Activated T-helper 1 cell treated with anti-CD3 and anti-CD28 coated beads, Interleukin-12 subunit alpha, Interleukin-12 subunit beta, Interleukin-2, Interleukin-4 antibody, amounts not matched to agents 30 ng/mL and 10 ng/mL and 1 ng/mL, durations not matched to agents 14 hours and 24 hours and 36 hours (primary cell): Measurements from ENCODE around the gene FUT1. TPM values are rescaled to one million over a fixed set of nuclear protein-coding genes. Genes with fewer than 3 reads are reported as not detected.

ENCODE experiments used
- DNase-seq: peaks from one replicate; pipeline ENCODE4 v3.0.0; 2021; ENCODE audit warnings: low spot score
- H3K27ac Mint-ChIP-seq: one replicate; pipeline ENCODE4 v1.8.0; 2021; ENCODE audit warnings: mild to moderate bottlenecking, mixed read lengths
- H3K27me3 Mint-ChIP-seq: one replicate; pipeline ENCODE4 v1.8.0; 2022; ENCODE audit warnings: mild to moderate bottlenecking, moderate library complexity, mixed read lengths; ENCODE audit not compliant: insufficient read depth
- H3K36me3 Mint-ChIP-seq: one replicate; pipeline ENCODE4 v1.8.0; 2021; ENCODE audit warnings: low read depth, mixed read lengths
- H3K4me1 Mint-ChIP-seq: one replicate; pipeline ENCODE4 v1.8.0; 2021; ENCODE audit warnings: low read depth, mixed read lengths
- H3K4me3 Mint-ChIP-seq: one replicate; pipeline ENCODE4 v1.8.0; 2021; ENCODE audit warnings: mild to moderate bottlenecking, moderate library complexity, mixed read lengths
- H3K9me3 Mint-ChIP-seq: one replicate; pipeline ENCODE4 v1.8.0; 2021; ENCODE audit warnings: mixed read lengths
- intact Hi-C: fragments of 100-400 bp; cut with micrococcal nuclease; formaldehyde crosslinking; loops from one replicate; pipeline ENCODE4 v1.15.1; 2024
- total RNA-seq: library from RNA; stranded (reverse); gene quantifications from 2 replicates; pipeline ENCODE4 v1.2.3, GENCODE V29; 2022

FUT1 gene
- total RNA-seq, 1 donor from 2014 or later, result 0.57 TPM

- DNase-seq, result no peak
- H3K27ac Mint-ChIP-seq, result no peak overlapping the region
- H3K36me3 Mint-ChIP-seq, result no peaks in the 10 kb centered on the region
- peaks cover 12% of the 10 kb centered on the region for H3K4me1 Mint-ChIP-seq
- H3K27me3 Mint-ChIP-seq, result peaks cover 18% of the 10 kb centered on the region
- H3K9me3 Mint-ChIP-seq, result no peaks in the 10 kb centered on the region
- intact Hi-C loops, result no loop called here
- no peak overlapping the region for H3K4me3 Mint-ChIP-seq
Observed at GRCh38 chr19:48757089-48757675, 4.7 kb upstream of the FUT1 start.

GRCh38 chr19:48756686-48757085 lies 4.2 kb upstream of the FUT1 start:
- Mint-ChIP-seq H3K4me1 (peaks cover 15% of the 10 kb centered on the region), H3K4me3 (no peak overlapping the region), H3K27ac (no peak overlapping the region), H3K27me3 (peaks cover 20% of the 10 kb centered on the region), H3K36me3 (no peaks in the 10 kb centered on the region), H3K9me3 (no peaks in the 10 kb centered on the region)
- DNase-seq, result no peak
- intact Hi-C loops, result no loop called here

GRCh38 chr19:48756212-48756611 lies 3.8 kb upstream of the FUT1 start:
- peaks cover 15% of the 10 kb centered on the region for H3K4me1 Mint-ChIP-seq
- H3K36me3 Mint-ChIP-seq, result no peaks in the 10 kb centered on the region
- no peaks in the 10 kb centered on the region for H3K9me3 Mint-ChIP-seq
- H3K4me3 Mint-ChIP-seq, result no peak overlapping the region
- intact Hi-C loops, result no loop called here
- H3K27ac Mint-ChIP-seq, result no peak overlapping the region
- peaks cover 22% of the 10 kb centered on the region for H3K27me3 Mint-ChIP-seq
- no peak for DNase-seq

GRCh38 chr19:48755787-48756186 lies 3.3 kb upstream of the FUT1 start:
- no peaks in the 10 kb centered on the region for H3K9me3 Mint-ChIP-seq
- H3K27me3 Mint-ChIP-seq, result peaks cover 24% of the 10 kb centered on the region
- H3K36me3 Mint-ChIP-seq, result no peaks in the 10 kb centered on the region
- intact Hi-C loops, result no loop called here
- no peak overlapping the region for H3K27ac Mint-ChIP-seq
- H3K4me3 Mint-ChIP-seq, result no peak overlapping the region
- H3K4me1 Mint-ChIP-seq, result peaks cover 15% of the 10 kb centered on the region
- DNase-seq, result no peak

- Mint-ChIP-seq H3K27me3 (peaks cover 24% of the 10 kb centered on the region), H3K27ac (no peak within 1 kb of the TSS), H3K36me3 (no peaks in the 10 kb centered on the region), H3K9me3 (no peaks in the 10 kb centered on the region), H3K4me1 (peaks cover 11% of the 10 kb centered on the region), H3K4me3 (no peak within 1 kb of the TSS)
- no peak for DNase-seq
- intact Hi-C loops, result no loop called here
Observed at GRCh38 chr19:48755084-48755641, 2.7 kb upstream of the FUT1 start, which contains the start of gene FGF21. FGF21 (plus strand) TSS chr19:48755524; CDS start chr19:48756237, 713 bp downstream.

GRCh38 chr19:48751845-48752495 lies 471 bp downstream of the FUT1 start:
- intact Hi-C loops, result no loop called here

GRCh38 chr19:48750771-48751504 lies 1.5 kb downstream of the FUT1 start:
- H3K4me3 Mint-ChIP-seq, result peak overlapping the region; percentile 20
- DNase-seq, result no peak
- H3K27me3 Mint-ChIP-seq, result peaks cover 24% of the 10 kb centered on the region
- H3K36me3 Mint-ChIP-seq, result no peaks in the 10 kb centered on the region
- H3K9me3 Mint-ChIP-seq, result no peaks in the 10 kb centered on the region
- intact Hi-C loops, result no loop called here
- peak overlapping the region; percentile 27 for H3K27ac Mint-ChIP-seq
- peaks cover 17% of the 10 kb centered on the region for H3K4me1 Mint-ChIP-seq

More at GRCh38 chr19:48751845-48752495, 471 bp downstream of the FUT1 start:
- no peak for DNase-seq
- H3K4me3 Mint-ChIP-seq, result peak overlapping the region; percentile 81
- H3K36me3 Mint-ChIP-seq, result no peaks in the 10 kb centered on the region
- no peaks in the 10 kb centered on the region for H3K9me3 Mint-ChIP-seq
- H3K27ac Mint-ChIP-seq, result no peak overlapping the region
- peaks cover 24% of the 10 kb centered on the region for H3K27me3 Mint-ChIP-seq
- H3K4me1 Mint-ChIP-seq, result peaks cover 11% of the 10 kb centered on the region

GRCh38 chr19:48750351-48750750 lies 2.1 kb downstream of the FUT1 start:
- DNase-seq, result no peak
- Mint-ChIP-seq H3K27me3 (peaks cover 21% of the 10 kb centered on the region), H3K27ac (no peak overlapping the region), H3K9me3 (no peaks in the 10 kb centered on the region), H3K36me3 (no peaks in the 10 kb centered on the region), H3K4me1 (peaks cover 23% of the 10 kb centered on the region), H3K4me3 (no peak overlapping the region)
- intact Hi-C loops, result no loop called here

GRCh38 chr19:48749571-48750198 lies 2.8 kb downstream of the FUT1 start:
- peaks cover 27% of the 10 kb centered on the region for H3K4me1 Mint-ChIP-seq
- no peak overlapping the region for H3K27ac Mint-ChIP-seq
- peaks cover 21% of the 10 kb centered on the region for H3K27me3 Mint-ChIP-seq
- DNase-seq, result no peak
- intact Hi-C loops, result loop anchor here (10.0 kb wide), 1 partner anchor 335 kb away; no protein-coding TSS in a partner anchor
- no peaks in the 10 kb centered on the region for H3K36me3 Mint-ChIP-seq
- H3K4me3 Mint-ChIP-seq, result no peak overlapping the region
- H3K9me3 Mint-ChIP-seq, result no peaks in the 10 kb centered on the region

- H3K4me1 Mint-ChIP-seq, result peaks cover 17% of the 10 kb centered on the region
- H3K9me3 Mint-ChIP-seq, result no peaks in the 10 kb centered on the region
- peaks cover 4% of the 10 kb centered on the region for H3K27me3 Mint-ChIP-seq
- H3K36me3 Mint-ChIP-seq, result no peaks in the 10 kb centered on the region
- intact Hi-C loops, result loop anchor here (1.0 to 10.0 kb wide), 4 partner anchors 9 to 332 kb away; partner anchors contain the start of genes GYS1 and RUVBL2
- H3K4me3 Mint-ChIP-seq, result peak within 1 kb of the TSS; percentile 63
- DNase-seq, result peak; percentile 62
- H3K27ac Mint-ChIP-seq, result peak within 1 kb of the TSS; percentile 12
Observed at GRCh38 chr19:48746738-48747575, 5.5 kb downstream of the FUT1 start, which contains the start of gene IZUMO1. IZUMO1 (minus strand) TSS chr19:48746909; CDS start chr19:48745859, 1,050 bp downstream.

GRCh38 chr19:48746110-48746509 lies 6.3 kb downstream of the FUT1 start:
- H3K27me3 Mint-ChIP-seq, result peaks cover under 1% of the 10 kb centered on the region
- no peak for DNase-seq
- peak overlapping the region; percentile 6 for H3K27ac Mint-ChIP-seq
- no peak overlapping the region for H3K4me3 Mint-ChIP-seq
- no peaks in the 10 kb centered on the region for H3K36me3 Mint-ChIP-seq
- intact Hi-C loops, result loop anchor here (2.0 to 10.0 kb wide), 2 partner anchors 247 to 331 kb away; partner anchors contain the start of genes GYS1 and RUVBL2
- peaks cover 24% of the 10 kb centered on the region for H3K4me1 Mint-ChIP-seq
- H3K9me3 Mint-ChIP-seq, result no peaks in the 10 kb centered on the region
